Measurements from ENCODE around the gene XPNPEP2. TPM values are rescaled to one million over a fixed set of nuclear protein-coding genes. Genes with fewer than 3 reads are reported as not detected.

XPNPEP2 gene
- total RNA-seq = under 1 TPM; 0.20 to 0.31 TPM
- 0.25 TPM for polyA plus RNA-seq (2013, experiment 1 of 2)
- 0.46 TPM for polyA plus RNA-seq (2013, experiment 2 of 2)
- long read RNA-seq, experiment 1 = 0 reads
- long read RNA-seq, experiment 2, partial matches to known transcripts = 0 of 1 reads
- long read RNA-seq, experiment 2, other reads (novel, unspliced or antisense) = 0 of 1 reads
- long read RNA-seq, experiment 3 = 0 reads
- long read RNA-seq, experiment 4, partial matches to known transcripts = 0 of 1 reads
- long read RNA-seq, experiment 4, other reads (novel, unspliced or antisense) = 1 of 1 reads

DNA sequence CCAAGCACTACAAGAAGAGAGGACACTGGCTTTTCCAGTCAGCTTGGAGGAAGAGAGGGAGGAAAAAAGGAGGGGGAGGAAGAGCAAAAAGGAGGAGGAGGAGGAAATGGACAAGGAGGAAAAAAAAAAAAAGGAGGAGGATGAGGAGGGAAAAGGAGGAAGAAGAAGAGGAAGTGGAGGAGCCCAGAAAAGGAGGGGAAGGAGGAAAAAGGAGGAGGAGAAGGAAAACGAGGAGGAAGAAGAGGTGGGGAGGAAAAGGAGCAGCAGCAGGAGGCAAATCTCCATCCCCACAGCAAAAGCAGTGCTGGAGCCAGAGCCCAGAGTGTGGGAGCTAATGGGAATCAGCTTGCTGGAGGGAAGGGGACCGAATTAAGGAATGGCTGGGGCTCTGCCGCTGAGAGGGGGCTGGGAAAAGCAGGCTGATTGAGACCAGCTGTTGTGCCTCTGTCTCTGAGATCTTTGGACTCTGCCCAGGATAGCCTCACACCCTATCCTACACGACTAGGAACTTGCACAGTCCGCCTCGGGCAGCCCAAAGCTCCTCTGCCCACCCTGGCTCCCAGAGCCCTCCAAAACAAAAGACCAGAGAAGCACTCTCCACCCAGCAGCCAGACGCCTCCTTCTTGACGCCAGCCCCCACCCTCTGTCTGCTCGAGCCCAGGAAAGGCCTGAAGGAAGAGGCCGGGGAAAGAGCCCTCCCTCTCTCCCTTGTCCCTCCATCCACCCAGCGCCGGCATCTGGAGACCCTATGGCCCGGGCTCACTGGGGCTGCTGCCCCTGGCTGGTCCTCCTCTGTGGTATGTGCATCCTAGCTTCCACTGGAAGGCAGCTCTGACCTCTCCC is at the start of gene XPNPEP2:
TSS of gene XPNPEP2 (plus strand) at position 514 of the 843 bp plus-strand sequence. CDS start at position 749, 235 bp downstream.
- Mint-ChIP-seq H3K27ac (peak within 1 kb of the TSS; percentile 27), H3K36me3 (ENCODE audit: low read depth) (no peaks in the 10 kb centered on the region), H3K9me3 (no peaks in the 10 kb centered on the region), H3K4me1 (peaks cover 22% of the 10 kb centered on the region), H3K4me3 (no peak within 1 kb of the TSS), H3K27me3 (ENCODE audit: insufficient read depth) (peaks cover 13% of the 10 kb centered on the region)
- WGBS, 2 experiments (ENCODE audit: insufficient coverage in 1 of 2, insufficient read length in 1 of 2) = 56 to 75% methylated on average over 1 to 13 of the region's 13 CpGs
- Histone ChIP-seq H3K36me3 (ENCODE audit: control insufficient read depth, insufficient read depth, low read length) (no peaks in the 10 kb centered on the region), H3K4me3 (ENCODE audit: low read length) (no peak within 1 kb of the TSS), H3K27me3 (ENCODE audit: control insufficient read depth, insufficient read depth, low read length, poor library complexity, severe bottlenecking) (no peaks in the 10 kb centered on the region), H3K9ac (ENCODE audit: extremely low read depth, low read length, poor library complexity, severe bottlenecking) (no peak within 1 kb of the TSS), H3K4me1 (ENCODE audit: control insufficient read depth, insufficient read depth, low read length) (no peaks in the 10 kb centered on the region), H3K27ac (ENCODE audit: low read depth, low read length) (no peak within 1 kb of the TSS), H3K9me3 (ENCODE audit: control insufficient read depth, low read length) (no peaks in the 10 kb centered on the region)
- DNase-seq = peak; percentile 59
- TF ChIP-seq, protein P1, sequence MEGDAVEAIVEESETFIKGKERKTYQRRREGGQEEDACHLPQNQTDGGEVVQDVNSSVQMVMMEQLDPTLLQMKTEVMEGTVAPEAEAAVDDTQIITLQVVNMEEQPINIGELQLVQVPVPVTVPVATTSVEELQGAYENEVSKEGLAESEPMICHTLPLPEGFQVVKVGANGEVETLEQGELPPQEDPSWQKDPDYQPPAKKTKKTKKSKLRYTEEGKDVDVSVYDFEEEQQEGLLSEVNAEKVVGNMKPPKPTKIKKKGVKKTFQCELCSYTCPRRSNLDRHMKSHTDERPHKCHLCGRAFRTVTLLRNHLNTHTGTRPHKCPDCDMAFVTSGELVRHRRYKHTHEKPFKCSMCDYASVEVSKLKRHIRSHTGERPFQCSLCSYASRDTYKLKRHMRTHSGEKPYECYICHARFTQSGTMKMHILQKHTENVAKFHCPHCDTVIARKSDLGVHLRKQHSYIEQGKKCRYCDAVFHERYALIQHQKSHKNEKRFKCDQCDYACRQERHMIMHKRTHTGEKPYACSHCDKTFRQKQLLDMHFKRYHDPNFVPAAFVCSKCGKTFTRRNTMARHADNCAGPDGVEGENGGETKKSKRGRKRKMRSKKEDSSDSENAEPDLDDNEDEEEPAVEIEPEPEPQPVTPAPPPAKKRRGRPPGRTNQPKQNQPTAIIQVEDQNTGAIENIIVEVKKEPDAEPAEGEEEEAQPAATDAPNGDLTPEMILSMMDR (conservative IDR thresholded peaks at IDR 0.05) = no peak

- WGBS, 2 experiments (ENCODE audit: insufficient coverage in 1 of 2, insufficient read length in 1 of 2) = 94% methylated on average over 4 of the region's 5 CpGs; no CpG with 5 or more reads in 1 of the 2 experiments
- TF ChIP-seq, protein P1 (conservative IDR thresholded peaks at IDR 0.05) = no peak
- H3K27ac Mint-ChIP-seq = no peak overlapping the region
- Histone ChIP-seq H3K36me3 (ENCODE audit: control insufficient read depth, insufficient read depth, low read length) (no peaks in the 10 kb centered on the region), H3K9ac (ENCODE audit: extremely low read depth, low read length, poor library complexity, severe bottlenecking) (no peak overlapping the region), H3K4me1 (ENCODE audit: control insufficient read depth, insufficient read depth, low read length) (no peaks in the 10 kb centered on the region), H3K9me3 (ENCODE audit: control insufficient read depth, low read length) (no peaks in the 10 kb centered on the region), H3K4me3 (ENCODE audit: low read length) (no peak overlapping the region), H3K27me3 (ENCODE audit: control insufficient read depth, insufficient read depth, low read length, poor library complexity, severe bottlenecking) (no peaks in the 10 kb centered on the region), H3K27ac (ENCODE audit: low read depth, low read length) (no peak overlapping the region)
- H3K4me1 Mint-ChIP-seq = peaks cover 2% of the 10 kb centered on the region
- H3K36me3 Mint-ChIP-seq (ENCODE audit: low read depth) = no peaks in the 10 kb centered on the region
- H3K27me3 Mint-ChIP-seq (ENCODE audit: insufficient read depth) = peaks cover 6% of the 10 kb centered on the region
- no peak for DNase-seq
- H3K4me3 Mint-ChIP-seq = no peak overlapping the region
- H3K9me3 Mint-ChIP-seq = no peaks in the 10 kb centered on the region
Measured at GRCh38 chrX:129689796-129690195, 49.0 kb upstream of the XPNPEP2 start.

- H3K27ac ChIP-seq (ENCODE audit: low read depth, low read length) = no peak overlapping the region
- no peak for DNase-seq
- H3K9me3 Mint-ChIP-seq = peaks cover 3% of the 10 kb centered on the region
- no peaks in the 10 kb centered on the region for H3K36me3 ChIP-seq (ENCODE audit: control insufficient read depth, insufficient read depth, low read length)
- H3K9ac ChIP-seq (ENCODE audit: extremely low read depth, low read length, poor library complexity, severe bottlenecking) = no peak overlapping the region
- peaks cover 2% of the 10 kb centered on the region for H3K4me1 Mint-ChIP-seq
- no peak overlapping the region for H3K27ac Mint-ChIP-seq
- H3K27me3 Mint-ChIP-seq (ENCODE audit: insufficient read depth) = peaks cover 4% of the 10 kb centered on the region
- H3K36me3 Mint-ChIP-seq (ENCODE audit: low read depth) = no peaks in the 10 kb centered on the region
- H3K27me3 ChIP-seq (ENCODE audit: control insufficient read depth, insufficient read depth, low read length, poor library complexity, severe bottlenecking) = no peaks in the 10 kb centered on the region
- no peak overlapping the region for H3K4me3 Mint-ChIP-seq
- H3K4me1 ChIP-seq (ENCODE audit: control insufficient read depth, insufficient read depth, low read length) = no peaks in the 10 kb centered on the region
- TF ChIP-seq, protein P1 (conservative IDR thresholded peaks at IDR 0.05) = no peak
- no peak overlapping the region for H3K4me3 ChIP-seq (ENCODE audit: low read length)
- no peaks in the 10 kb centered on the region for H3K9me3 ChIP-seq (ENCODE audit: control insufficient read depth, low read length)
- WGBS, 2 experiments (ENCODE audit: insufficient coverage in 1 of 2, insufficient read length in 1 of 2) = 89 to 100% methylated on average over 6 to 10 of the region's 10 CpGs
Measured at GRCh38 chrX:129690435-129690834, 48.3 kb upstream of the XPNPEP2 start.

Measured in endodermal cell (in vitro differentiated cells).